H1 (cell line): Measurements from ENCODE around the gene SNX13. TPM values are rescaled to one million over a fixed set of nuclear protein-coding genes. Genes with fewer than 3 reads are reported as not detected.

Experiments
- CTCF ChIA-PET: fragments of 300-600 bp; sonication (Branson Sonifier 250); formaldehyde crosslinking; loops from one replicate; lab custom pipeline; 2021; ENCODE audit not compliant: partially characterized antibody; lab: Charles Lee
- POLR2A ChIA-PET: fragments of 300-600 bp; sonication (Branson Sonifier 250); formaldehyde crosslinking; loops from one replicate; lab custom pipeline; 2021; ENCODE audit warnings: inconsistent platforms; ENCODE audit not compliant: partially characterized antibody; lab: Charles Lee
- DNase-seq, 2 experiments: peaks; one replicate each; pipeline versions ENCODE4 v3.0.0 to v3.0.0-alpha.2; 2010 to 2022; ENCODE audit warnings: low spot score in 2 of 2, low read depth in 1 of 2, mixed read lengths in 1 of 2
- FAIRE-seq: peaks from 2 replicates; lab custom pipeline; 2011; peaks lifted over from hg19 to GRCh38; lab: Jason Lieb, UNC
- H2AFZ ChIP-seq: 2 replicates; pipeline ENCODE4 v1.8.1; 2012; ENCODE audit warnings: low read length, inconsistent platforms
- H2AK5ac ChIP-seq: 2 replicates; pipeline ENCODE4 v1.6.1; 2013; ENCODE audit warnings: low read depth, low read length
- H2BK120ac ChIP-seq: replicated peaks from 2 replicates; pipeline ENCODE3; 2013; ENCODE audit warnings: low read depth, low read length, inconsistent platforms
- H2BK12ac ChIP-seq: 2 replicates; pipeline ENCODE4 v1.6.1; 2013; ENCODE audit warnings: low read depth, low read length
- H2BK15ac ChIP-seq: 2 replicates; pipeline ENCODE4 v1.6.1; 2013; ENCODE audit warnings: low read length
- H2BK20ac ChIP-seq: 2 replicates; pipeline ENCODE4 v1.6.1; 2013; ENCODE audit warnings: low read length
- H2BK5ac ChIP-seq: 2 replicates; pipeline ENCODE4 v1.6.1; 2013; ENCODE audit warnings: low read depth, low read length
- H3K14ac ChIP-seq: 2 replicates; pipeline ENCODE4 v1.6.1; 2013; ENCODE audit warnings: inconsistent platforms; ENCODE audit not compliant: insufficient read length
- H3K18ac ChIP-seq: 2 replicates; pipeline ENCODE4 v1.6.1; 2013; ENCODE audit warnings: low read length; ENCODE audit errors: extremely low read depth
- H3K23ac ChIP-seq: 2 replicates; pipeline ENCODE4 v1.6.1; 2013; ENCODE audit warnings: inconsistent platforms; ENCODE audit not compliant: insufficient read length
- H3K23me2 ChIP-seq: 2 replicates; pipeline ENCODE4 v1.6.1; 2013; ENCODE audit warnings: low read depth, low read length
- H3K27ac ChIP-seq: 2 replicates; pipeline ENCODE4 v1.6.1; 2011; ENCODE audit warnings: low read depth, low read length, inconsistent platforms
- H3K27me3 ChIP-seq, 4 experiments: replicated peaks in 1 of 4; 1 replicate in 1 of 4; 2 replicates in 3 of 4; pipeline versions ENCODE4 v1.6.1 to v1.8.1; 2011 to 2013; ENCODE audit warnings: low read length in 3 of 4, mild to moderate bottlenecking in 3 of 4, inconsistent platforms in 2 of 4, mixed read lengths in 2 of 4, moderate library complexity in 1 of 4; ENCODE audit not compliant: control insufficient read depth in 3 of 4, insufficient read depth in 3 of 4; ENCODE audit errors: extremely low read depth in 1 of 4
- H3K36me3 ChIP-seq, 4 experiments: 2 replicates each; pipeline versions ENCODE4 v1.6.1 to v1.8.1; 2011 to 2013; ENCODE audit warnings: mild to moderate bottlenecking in 4 of 4, low read length in 3 of 4, moderate library complexity in 2 of 4, control low read depth in 1 of 4, inconsistent platforms in 1 of 4; ENCODE audit not compliant: insufficient read depth in 4 of 4, control insufficient read depth in 2 of 4
- H3K4ac ChIP-seq: replicated peaks from 2 replicates; pipeline ENCODE3; 2013; ENCODE audit warnings: low read length, low read depth, mixed read lengths, inconsistent platforms; ENCODE audit not compliant: insufficient read length
- H3K4me1 ChIP-seq, 4 experiments: replicated peaks in 1 of 4; 1 replicate in 1 of 4; 2 replicates in 3 of 4; pipeline versions ENCODE4 v1.6.1 to v1.8.1; 2011 to 2013; ENCODE audit warnings: low read length in 3 of 4, inconsistent platforms in 2 of 4, mixed read lengths in 1 of 4; ENCODE audit not compliant: insufficient read depth in 4 of 4, control insufficient read depth in 3 of 4
- H3K4me2 ChIP-seq, 2 experiments: 2 replicates each; pipeline versions ENCODE4 v1.6.1 to v1.8.1; 2011 to 2013; ENCODE audit warnings: low read depth in 2 of 2, low read length in 2 of 2, control low read depth in 1 of 2, inconsistent platforms in 1 of 2, mild to moderate bottlenecking in 1 of 2; ENCODE audit not compliant: insufficient read depth in 1 of 2
- H3K4me3 ChIP-seq, 4 experiments: fragments of 200-600, 300-600 bp in 1 of 4; sonication (generic), shearing (Covaris generic), sonication (Bioruptor Twin) in 1 of 4; 2 replicates each; pipeline versions ENCODE4 v1.5.1 to v1.8.1; 2011 to 2016; ENCODE audit warnings: low read length in 4 of 4, low read depth in 3 of 4, control low read depth in 2 of 4, inconsistent platforms in 2 of 4, mild to moderate bottlenecking in 2 of 4, mixed read lengths in 1 of 4, moderate library complexity in 1 of 4; ENCODE audit not compliant: insufficient read depth in 2 of 4; ENCODE audit errors: extremely low read depth in 1 of 4
- H3K56ac ChIP-seq: replicated peaks from 2 replicates; pipeline ENCODE3; 2013; ENCODE audit warnings: low read depth, mild to moderate bottlenecking, mixed read lengths, low read length, inconsistent platforms; ENCODE audit not compliant: insufficient read length
- H3K79me1 ChIP-seq: 2 replicates; pipeline ENCODE4 v1.6.1; 2013; ENCODE audit warnings: low read depth, low read length, control low read depth
- H3K79me2 ChIP-seq, 2 experiments: 2 replicates each; pipeline versions ENCODE4 v1.6.1 to v1.8.1; 2012 to 2013; ENCODE audit warnings: low read length in 2 of 2, mild to moderate bottlenecking in 2 of 2, inconsistent platforms in 1 of 2; ENCODE audit not compliant: insufficient read depth in 2 of 2, control insufficient read depth in 1 of 2
- H3K9ac ChIP-seq, 4 experiments: replicated peaks in 1 of 4; 1 replicate in 1 of 4; 2 replicates in 3 of 4; pipeline versions ENCODE4 v1.6.1 to v1.8.1; 2011 to 2013; ENCODE audit warnings: low read depth in 3 of 4, low read length in 3 of 4, control low read depth in 2 of 4, mild to moderate bottlenecking in 2 of 4, moderate library complexity in 2 of 4, inconsistent platforms in 1 of 4; ENCODE audit errors: extremely low read depth in 1 of 4
- H3K9me3 ChIP-seq, 2 experiments: 2 replicates each; pipeline versions ENCODE4 v1.6.1 to v1.8.1; 2012 to 2013; ENCODE audit warnings: mild to moderate bottlenecking in 2 of 2, moderate library complexity in 2 of 2, control low read depth in 1 of 2, inconsistent platforms in 1 of 2, low read depth in 1 of 2, low read length in 1 of 2, mixed read lengths in 1 of 2; ENCODE audit not compliant: insufficient read depth in 2 of 2
- H4K20me1 ChIP-seq, 2 experiments: replicated peaks in 1 of 2; 2 replicates each; pipeline versions ENCODE3 to v1.8.1; 2011 to 2013; ENCODE audit warnings: inconsistent platforms in 2 of 2, low read length in 2 of 2, mild to moderate bottlenecking in 1 of 2; ENCODE audit not compliant: insufficient read depth in 2 of 2, control insufficient read depth in 1 of 2
- H4K5ac ChIP-seq: 2 replicates; pipeline ENCODE4 v1.6.1; 2013; ENCODE audit warnings: low read length, low read depth, mixed read lengths, inconsistent platforms; ENCODE audit not compliant: insufficient read length
- H4K8ac ChIP-seq: 2 replicates; pipeline ENCODE4 v1.8.0; 2013; ENCODE audit warnings: mild to moderate bottlenecking, moderate library complexity, low read length, inconsistent platforms; ENCODE audit not compliant: insufficient read depth; ENCODE audit errors: extremely low read depth
- H4K91ac ChIP-seq: replicated peaks from 2 replicates; pipeline ENCODE3; 2013; ENCODE audit warnings: low read length, mixed read lengths, inconsistent platforms; ENCODE audit not compliant: insufficient read length
- CBX8 ChIP-seq: fragments of 300-800, 300-1000 bp; sonication (generic); IDR thresholded peaks from 2 replicates; pipeline ENCODE4 v1.7.1; 2016; ENCODE audit warnings: low read depth, low read length, borderline replicate concordance
- RAD21 ChIP-seq, 2 experiments: IDR thresholded peaks in 1 of 2; conservative IDR thresholded peaks in 1 of 2; 2 replicates each; pipeline ENCODE4 v1.6.1; 2011; ENCODE audit warnings: low read depth in 2 of 2, low read length in 2 of 2, improper control_type of control experiment in 1 of 2, inconsistent platforms in 1 of 2, mild to moderate bottlenecking in 1 of 2, moderate library complexity in 1 of 2
- RNF2 ChIP-seq: fragments of 200-900, 300-1000 bp; sonication (generic); IDR thresholded peaks from 2 replicates; pipeline ENCODE4 v1.7.1; 2016; ENCODE audit warnings: borderline replicate concordance, low read depth, mild to moderate bottlenecking, antibody characterized with exemption, low read length; ENCODE audit not compliant: poor library complexity, severe bottlenecking; ENCODE audit errors: missing control alignments
- SP1 ChIP-seq: IDR thresholded peaks from 2 replicates; pipeline ENCODE4 v1.6.1; 2011; ENCODE audit warnings: low read depth, low read length
- WGBS, 2 experiments: shearing (Covaris generic) in 1 of 2; methylation state at CpG; one replicate each; pipeline versions ENCODE4 v1.1.6 to v1.1.7; 2013 to 2015; ENCODE audit warnings: low lambda C conversion rate in 2 of 2, mixed read lengths in 2 of 2, inconsistent platforms in 1 of 2, low coverage in 1 of 2, missing lambda C conversion rate in 1 of 2; ENCODE audit not compliant: insufficient replicate concordance in 2 of 2, insufficient coverage in 1 of 2, insufficient read length in 1 of 2; ENCODE audit errors: extremely low coverage in 1 of 2, missing lambda C conversion rate in 1 of 2; 5-methylcytosine and 5-hydroxymethylcytosine counted together
- polyA plus RNA-seq, 7 experiments: library from polyadenylated mRNA; depleted of rRNA in 3 of 7; stranded (reverse) in 5 of 7; unstranded in 2 of 7; fragments of >200 nt in 5 of 7; fragments of 200-250 nt in 2 of 7; gene quantifications; 1 replicate in 5 of 7; 2 replicates in 1 of 7; 4 replicates in 1 of 7; pipeline versions ENCODE4 v1.2.1 to v1.2.3, GENCODE V29; 2011 to 2013; ENCODE audit warnings: missing spikeins in 2 of 7, mixed read lengths in 2 of 7
- total RNA-seq: library from RNA; stranded (reverse); fragmentation: NEBNext Ultra II Directional; extraction: Animal tissue kit (Norgen Biotek cat#: 25700); gene quantifications from 2 replicates; pipeline ENCODE4 v1.2.1, GENCODE V29; 2021

The SNX13 gene
- total and polyA plus RNA-seq, 2 of the 8 experiments (the other 6 are each of a cell fraction or from before 2014, with no cell fraction given) = 5.5 to 27.4 TPM

DNA sequence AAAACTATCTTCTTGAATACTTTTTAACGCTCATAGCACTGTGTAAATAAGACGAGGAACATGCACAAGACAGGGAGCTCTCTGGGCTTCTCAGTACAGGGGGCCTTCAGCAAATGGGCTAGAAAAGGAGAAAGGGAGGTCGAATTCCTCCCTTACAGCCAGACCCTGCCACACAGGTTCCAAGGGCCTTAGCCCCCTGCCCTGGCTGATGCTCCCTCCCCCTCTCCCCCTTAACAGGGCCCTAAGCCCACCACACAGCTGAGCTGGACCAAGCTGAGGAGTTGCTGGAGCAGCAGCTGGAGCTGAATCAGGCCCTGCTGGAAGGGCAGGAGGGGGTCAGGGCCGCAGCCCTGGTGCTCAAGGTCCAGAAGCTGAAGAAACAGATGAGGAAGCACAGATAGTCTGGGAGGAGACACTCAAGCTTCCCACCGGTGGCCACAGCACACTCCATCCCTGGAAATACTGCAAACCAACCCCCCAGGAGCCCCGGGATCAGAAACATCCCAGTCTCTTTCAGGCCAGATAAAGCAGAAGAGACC, 153.9 kb downstream of the SNX13 start:
- Histone ChIP-seq H3K4ac (no peak overlapping the region), H2AK5ac (no peak overlapping the region), H4K8ac (peak overlapping the region; percentile 14; the same call in 1 of the 2 replicates), H3K4me3 (no peak overlapping the region), H3K56ac (no peak overlapping the region), H3K14ac (no peak overlapping the region), H3K79me1 (no peaks in the 10 kb centered on the region), H4K91ac (no peak overlapping the region), H2AFZ (no peak overlapping the region), H2BK20ac (no peak overlapping the region), H3K18ac (no peak overlapping the region), H4K5ac (no peak overlapping the region), H3K4me1 (no peaks in the 10 kb centered on the region), H3K4me2 (no peak overlapping the region), H3K27ac (no peak overlapping the region), H3K79me2 (no peaks in the 10 kb centered on the region), H3K9ac (no peak overlapping the region), H3K9me3 (no peaks in the 10 kb centered on the region), H4K20me1 (no peaks in the 10 kb centered on the region), H2BK120ac (no peak overlapping the region), H2BK12ac (no peak overlapping the region), H3K23me2 (no peaks in the 10 kb centered on the region; the same call in 1 of the 2 replicates), H3K23ac (no peak overlapping the region), H3K27me3 (no peaks in the 10 kb centered on the region), H2BK5ac (no peak overlapping the region), H2BK15ac (no peak overlapping the region), H3K36me3 (no peaks in the 10 kb centered on the region)
- 78% methylated on average over 6 of the region's 6 CpGs; no CpG with 5 or more reads in 1 of the 2 experiments for WGBS, 2 experiments
- ChIA-PET POLR2A (no interaction called here), CTCF (interaction anchor here (1.0 to 2.4 kb wide), 3 partner anchors 10 to 206 kb away, joined by 5 to 10 read pairs (median 5); no protein-coding TSS in a partner anchor)
- FAIRE-seq (no peak), DNase-seq (no peak)
- TF ChIP-seq CBX8 (no peak), RAD21 (IDR thresholded peaks at IDR 0.05 in 1 of 2, conservative IDR thresholded peaks at IDR 0.05 in 1 of 2; ENCODE audit: low read depth in 2 of 2, low read length in 2 of 2) (no peak), RNF2 (no peak), SP1 (no peak)
